Activated CD4-positive, alpha-beta memory T cell treated with anti-CD3 and anti-CD28 coated beads for 36 hours (primary cell): ENCODE results near the gene BCAP29. TPM values are rescaled to one million over a fixed set of nuclear protein-coding genes. Genes with fewer than 3 reads are reported as not detected.
"Not testable (repeated sequence)": the region's sequence is repeated elsewhere in the genome, so short reads cannot be mapped to it uniquely, and the experiment has no call there.

ENCODE experiments used
- CTCF ChIA-PET: fragments of 350-600 bp; sonication (Branson Sonifier 250); formaldehyde crosslinking; loops from one replicate; lab custom pipeline; 2021; ENCODE audit warnings: antibody characterized with exemption, inconsistent platforms; lab: Charles Lee
- POLR2A ChIA-PET: fragments of 350-600 bp; sonication (Branson Sonifier 250); formaldehyde crosslinking; loops from one replicate; lab custom pipeline; 2021; ENCODE audit warnings: antibody characterized with exemption; lab: Charles Lee
- DNase-seq: peaks from one replicate; pipeline ENCODE4 v3.0.0-alpha.2; 2020
- H3K27ac Mint-ChIP-seq: one replicate; pipeline ENCODE4 v1.8.0; 2021; ENCODE audit warnings: mixed read lengths
- H3K27me3 Mint-ChIP-seq: one replicate; pipeline ENCODE4 v1.8.0; 2021; ENCODE audit warnings: mixed read lengths
- H3K36me3 Mint-ChIP-seq: one replicate; pipeline ENCODE4 v1.8.0; 2021; ENCODE audit warnings: mixed read lengths
- H3K4me1 Mint-ChIP-seq: one replicate; pipeline ENCODE4 v1.8.0; 2021; ENCODE audit warnings: low read depth, mixed read lengths
- H3K4me3 Mint-ChIP-seq: one replicate; pipeline ENCODE4 v1.8.0; 2021; ENCODE audit warnings: mild to moderate bottlenecking, mixed read lengths
- H3K9me3 Mint-ChIP-seq: one replicate; pipeline ENCODE4 v1.8.0; 2021; ENCODE audit warnings: mixed read lengths
- intact Hi-C: fragments of 100-400 bp; cut with micrococcal nuclease; formaldehyde crosslinking; loops from one replicate; pipeline ENCODE4 v1.15.1; 2023
- total RNA-seq, 2 experiments: library from RNA; stranded (reverse); gene quantifications; one replicate each; pipeline ENCODE4 v1.2.3, GENCODE V29; 2021

Gene BCAP29
- total RNA-seq: 10 to 100 TPM; 42.3 to 42.9 TPM

- H3K9me3 Mint-ChIP-seq: no peaks in the 10 kb centered on the region
These were observed at the start of gene BCAP29 for GRCh38 chr7:107579885-107580715. Gene BCAP29, plus strand, starts transcription at chr7:107580246. Its CDS starts 527 bp downstream, at chr7:107580773.

GRCh38 chr7:107530751-107531150 lies 49.3 kb upstream of the BCAP29 start:
- Mint-ChIP-seq H3K27me3 (no peaks in the 10 kb centered on the region), H3K27ac (no peak overlapping the region), H3K4me3 (no peak overlapping the region), H3K9me3 (peaks cover 12% of the 10 kb centered on the region), H3K4me1 (peaks cover 34% of the 10 kb centered on the region), H3K36me3 (peaks cover 36% of the 10 kb centered on the region)
- CTCF ChIA-PET: no interaction called here
- POLR2A ChIA-PET: no interaction called here
- no peak for DNase-seq
- intact Hi-C loops: no loop called here

More at GRCh38 chr7:107579885-107580715, at the start of gene BCAP29:
- intact Hi-C loops: loop anchor here (1.0 to 5.0 kb wide), 3 partner anchors 16 to 297 kb away; partner anchors contain the start of gene SLC26A4
- POLR2A ChIA-PET: interaction anchor here (0.6 to 1.1 kb wide), 3 partner anchors 16 to 163 kb away, joined by 3 to 9 read pairs (median 4); partner anchors contain the start of genes COG5 and DUS4L
- CTCF ChIA-PET: interaction anchor here (0.9 to 1.9 kb wide), 4 partner anchors 82 to 299 kb away, joined by 3 to 6 read pairs (median 3); no protein-coding TSS in a partner anchor
- Mint-ChIP-seq H3K36me3 (peaks cover 14% of the 10 kb centered on the region), H3K4me3 (peak within 1 kb of the TSS; percentile 87), H3K27me3 (no peaks in the 10 kb centered on the region), H3K27ac (peak within 1 kb of the TSS; percentile 78), H3K4me1 (peaks cover 19% of the 10 kb centered on the region)
- DNase-seq: peak; percentile 76

GRCh38 chr7:107534139-107534538 lies 45.9 kb upstream of the BCAP29 start:
- POLR2A ChIA-PET: no interaction called here
- intact Hi-C loops: no loop called here
- DNase-seq: no peak
- no peak overlapping the region for H3K4me3 Mint-ChIP-seq
- CTCF ChIA-PET: no interaction called here
- peaks cover 19% of the 10 kb centered on the region for H3K9me3 Mint-ChIP-seq
- H3K27ac Mint-ChIP-seq: no peak overlapping the region
- H3K36me3 Mint-ChIP-seq: peaks cover 47% of the 10 kb centered on the region
- H3K4me1 Mint-ChIP-seq: peaks cover 38% of the 10 kb centered on the region
- H3K27me3 Mint-ChIP-seq: no peaks in the 10 kb centered on the region

GRCh38 chr7:107537228-107537627 lies 42.8 kb upstream of the BCAP29 start:
- H3K27ac Mint-ChIP-seq, CTCF ChIA-PET, H3K4me3 Mint-ChIP-seq, H3K27me3 Mint-ChIP-seq, intact Hi-C loops, DNase-seq, POLR2A ChIA-PET: not testable (repeated sequence)
- H3K4me1 Mint-ChIP-seq: peaks cover 35% of the 10 kb centered on the region
- H3K9me3 Mint-ChIP-seq: peaks cover 19% of the 10 kb centered on the region
- H3K36me3 Mint-ChIP-seq: peaks cover 49% of the 10 kb centered on the region

GRCh38 chr7:107538001-107538400 lies 42.0 kb upstream of the BCAP29 start:
- ChIA-PET CTCF (no interaction called here), POLR2A (no interaction called here)
- H3K36me3 Mint-ChIP-seq: peaks cover 51% of the 10 kb centered on the region
- H3K4me1 Mint-ChIP-seq: peaks cover 33% of the 10 kb centered on the region
- H3K4me3 Mint-ChIP-seq: no peak overlapping the region
- H3K27ac Mint-ChIP-seq: no peak overlapping the region
- H3K27me3 Mint-ChIP-seq: no peaks in the 10 kb centered on the region
- no peak for DNase-seq
- H3K9me3 Mint-ChIP-seq: peaks cover 19% of the 10 kb centered on the region
- intact Hi-C loops: no loop called here

GRCh38 chr7:107543338-107543993 lies 36.6 kb upstream of the BCAP29 start:
- peaks cover 4% of the 10 kb centered on the region for H3K4me1 Mint-ChIP-seq
- H3K27me3 Mint-ChIP-seq: no peaks in the 10 kb centered on the region
- peaks cover 53% of the 10 kb centered on the region for H3K36me3 Mint-ChIP-seq
- H3K4me3 Mint-ChIP-seq: no peak overlapping the region
- intact Hi-C loops: no loop called here
- ChIA-PET POLR2A (no interaction called here), CTCF (no interaction called here)
- H3K27ac Mint-ChIP-seq: no peak overlapping the region
- peaks cover 14% of the 10 kb centered on the region for H3K9me3 Mint-ChIP-seq
- no peak for DNase-seq

GRCh38 chr7:107544848-107545591 lies 35.0 kb upstream of the BCAP29 start:
- Mint-ChIP-seq H3K4me1 (peaks cover 6% of the 10 kb centered on the region), H3K27ac (peak overlapping the region; percentile 15), H3K4me3 (no peak overlapping the region), H3K36me3 (peaks cover 52% of the 10 kb centered on the region), H3K9me3 (peaks cover 14% of the 10 kb centered on the region), H3K27me3 (no peaks in the 10 kb centered on the region)
- DNase-seq: no peak
- ChIA-PET CTCF (no interaction called here), POLR2A (no interaction called here)
- intact Hi-C loops: no loop called here

GRCh38 chr7:107551936-107552335 lies 28.1 kb upstream of the BCAP29 start:
- POLR2A ChIA-PET: no interaction called here
- Mint-ChIP-seq H3K9me3 (no peaks in the 10 kb centered on the region), H3K27me3 (no peaks in the 10 kb centered on the region), H3K36me3 (peaks cover 40% of the 10 kb centered on the region), H3K27ac (no peak overlapping the region), H3K4me1 (peaks cover 35% of the 10 kb centered on the region), H3K4me3 (no peak overlapping the region)
- no peak for DNase-seq
- CTCF ChIA-PET: interaction anchor here (1.4 kb wide), 1 partner anchor 323 kb away, joined by 3 read pairs; no protein-coding TSS in a partner anchor
- intact Hi-C loops: no loop called here

GRCh38 chr7:107555893-107556292 lies 24.2 kb upstream of the BCAP29 start:
- no peaks in the 10 kb centered on the region for H3K27me3 Mint-ChIP-seq
- peaks cover 35% of the 10 kb centered on the region for H3K36me3 Mint-ChIP-seq
- CTCF ChIA-PET: no interaction called here
- peaks cover 50% of the 10 kb centered on the region for H3K4me1 Mint-ChIP-seq
- intact Hi-C loops: no loop called here
- POLR2A ChIA-PET: no interaction called here
- no peak overlapping the region for H3K27ac Mint-ChIP-seq
- H3K9me3 Mint-ChIP-seq: no peaks in the 10 kb centered on the region
- no peak for DNase-seq
- H3K4me3 Mint-ChIP-seq: no peak overlapping the region

GRCh38 chr7:107559864-107560263 lies 20.2 kb upstream of the BCAP29 start:
- Mint-ChIP-seq H3K27ac (peak overlapping the region; percentile 49), H3K4me3 (no peak overlapping the region), H3K9me3 (no peaks in the 10 kb centered on the region), H3K4me1 (peaks cover 63% of the 10 kb centered on the region), H3K36me3 (peaks cover 25% of the 10 kb centered on the region), H3K27me3 (no peaks in the 10 kb centered on the region)
- ChIA-PET POLR2A (no interaction called here), CTCF (interaction anchor here (1.6 kb wide), 1 partner anchor 183 kb away, joined by 4 read pairs; no protein-coding TSS in a partner anchor)
- intact Hi-C loops: loop anchor here (2.0 to 5.0 kb wide), 5 partner anchors 97 to 693 kb away; partner anchors contain the start of gene PIK3CG
- no peak for DNase-seq

GRCh38 chr7:107560898-107561516 lies 19.0 kb upstream of the BCAP29 start:
- H3K36me3 Mint-ChIP-seq: peaks cover 14% of the 10 kb centered on the region
- no peaks in the 10 kb centered on the region for H3K27me3 Mint-ChIP-seq
- H3K4me1 Mint-ChIP-seq: peaks cover 60% of the 10 kb centered on the region
- intact Hi-C loops: loop anchor here (2.0 to 5.0 kb wide), 5 partner anchors 98 to 694 kb away; partner anchors contain the start of gene PIK3CG
- CTCF ChIA-PET: interaction anchor here (0.6 to 1.0 kb wide), 2 partner anchors 21 to 25 kb away, joined by 3 read pairs; no protein-coding TSS in a partner anchor
- peak overlapping the region; percentile 49 for H3K4me3 Mint-ChIP-seq
- no peak for DNase-seq
- POLR2A ChIA-PET: no interaction called here
- H3K27ac Mint-ChIP-seq: peak overlapping the region; percentile 49
- H3K9me3 Mint-ChIP-seq: no peaks in the 10 kb centered on the region
